ENCODE data around the gene DIP2B. TPM values are rescaled to one million over a fixed set of nuclear protein-coding genes. Genes with fewer than 3 reads are reported as not detected.

The DIP2B gene
- total RNA-seq, 3 donors from 2014 or later = 28.3 to 39.8 (median 34.7) TPM

DNA sequence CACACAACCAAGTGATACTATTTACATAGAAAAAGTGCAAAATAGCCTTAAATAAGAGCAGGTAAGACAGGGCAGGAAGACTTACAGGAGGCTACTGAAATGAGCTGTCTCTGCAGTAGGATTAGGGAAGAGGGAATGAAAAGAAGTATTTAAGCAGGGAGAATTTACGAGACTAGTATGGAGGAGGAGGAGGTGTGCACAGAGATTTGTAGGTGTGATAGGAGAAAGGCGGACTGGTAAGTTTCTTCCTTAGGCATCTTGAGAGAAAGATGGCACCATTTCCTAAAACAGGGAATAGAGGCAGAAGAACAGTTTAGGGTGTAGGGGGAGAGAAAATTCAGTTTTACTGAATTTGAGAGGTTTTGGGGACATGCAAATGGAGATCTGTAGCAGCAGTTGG, 25.7 kb downstream of the DIP2B start:
- TF ChIP-seq, protein P1, sequence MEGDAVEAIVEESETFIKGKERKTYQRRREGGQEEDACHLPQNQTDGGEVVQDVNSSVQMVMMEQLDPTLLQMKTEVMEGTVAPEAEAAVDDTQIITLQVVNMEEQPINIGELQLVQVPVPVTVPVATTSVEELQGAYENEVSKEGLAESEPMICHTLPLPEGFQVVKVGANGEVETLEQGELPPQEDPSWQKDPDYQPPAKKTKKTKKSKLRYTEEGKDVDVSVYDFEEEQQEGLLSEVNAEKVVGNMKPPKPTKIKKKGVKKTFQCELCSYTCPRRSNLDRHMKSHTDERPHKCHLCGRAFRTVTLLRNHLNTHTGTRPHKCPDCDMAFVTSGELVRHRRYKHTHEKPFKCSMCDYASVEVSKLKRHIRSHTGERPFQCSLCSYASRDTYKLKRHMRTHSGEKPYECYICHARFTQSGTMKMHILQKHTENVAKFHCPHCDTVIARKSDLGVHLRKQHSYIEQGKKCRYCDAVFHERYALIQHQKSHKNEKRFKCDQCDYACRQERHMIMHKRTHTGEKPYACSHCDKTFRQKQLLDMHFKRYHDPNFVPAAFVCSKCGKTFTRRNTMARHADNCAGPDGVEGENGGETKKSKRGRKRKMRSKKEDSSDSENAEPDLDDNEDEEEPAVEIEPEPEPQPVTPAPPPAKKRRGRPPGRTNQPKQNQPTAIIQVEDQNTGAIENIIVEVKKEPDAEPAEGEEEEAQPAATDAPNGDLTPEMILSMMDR (IDR thresholded peaks at IDR 0.05) = no peak
- Histone ChIP-seq H3K36me3 (ENCODE audit: low read depth) (no peaks in the 10 kb centered on the region), H3K9me3 (no peaks in the 10 kb centered on the region), H3K4me3 (no peak overlapping the region), H3K4me1 (ENCODE audit: low read depth) (peaks cover 46% of the 10 kb centered on the region)
- intact Hi-C loops (cut with DNase I, micrococcal nuclease) = no loop called here
- no peak for ATAC-seq
- DNase-seq = no peak

DNA sequence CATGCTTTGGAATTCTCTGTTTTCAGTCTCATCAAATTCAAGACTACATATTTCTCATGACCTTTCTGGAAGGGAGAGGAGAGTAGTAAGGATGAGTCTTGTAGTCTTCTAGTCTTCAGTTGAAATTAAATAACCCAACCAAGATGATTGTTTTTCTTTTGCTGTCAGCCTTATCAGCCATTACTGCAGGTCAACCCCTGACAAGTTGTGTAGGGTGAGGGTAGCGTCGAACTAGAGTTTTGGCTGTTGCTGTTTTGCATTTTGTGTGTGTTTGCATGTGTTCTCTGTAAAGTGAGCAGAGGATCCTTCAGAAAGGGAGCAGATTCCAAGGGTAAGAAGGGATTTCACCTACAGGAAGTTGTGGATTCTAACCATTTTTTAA, 28.4 kb downstream of the DIP2B start:
- ATAC-seq (peak; percentile 25), DNase-seq (no peak)
- H3K36me3 ChIP-seq (ENCODE audit: low read depth) = no peaks in the 10 kb centered on the region
- no peaks in the 10 kb centered on the region for H3K9me3 ChIP-seq
- no peak overlapping the region for H3K4me3 ChIP-seq
- peaks cover 45% of the 10 kb centered on the region for H3K4me1 ChIP-seq (ENCODE audit: low read depth)
- TF ChIP-seq, protein P1 (IDR thresholded peaks at IDR 0.05) = no peak
- intact Hi-C loops (cut with DNase I, micrococcal nuclease) = no loop called here

DNA sequence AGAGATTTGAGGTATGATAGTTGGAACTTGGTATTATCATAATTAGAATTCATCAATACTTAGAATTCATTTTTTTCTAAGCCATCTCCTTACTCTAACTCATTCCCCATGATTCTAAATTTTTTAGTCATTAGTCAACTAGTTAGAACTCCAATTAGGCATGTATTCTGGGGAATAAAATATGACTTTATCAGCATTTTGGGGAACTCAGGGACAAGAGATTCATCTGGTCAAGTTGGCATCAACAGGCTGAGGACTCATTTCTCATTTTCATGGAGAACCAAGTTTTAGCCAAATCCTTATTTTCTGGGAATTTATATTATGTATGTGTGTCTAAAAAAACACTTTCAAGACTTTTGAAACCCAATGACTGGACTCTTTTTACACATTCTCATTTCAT, 29.2 kb downstream of the DIP2B start:
- ATAC-seq = no peak
- no peak for DNase-seq
- intact Hi-C loops (cut with DNase I, micrococcal nuclease) = no loop called here
- no peaks in the 10 kb centered on the region for H3K36me3 ChIP-seq (ENCODE audit: low read depth)
- TF ChIP-seq, protein P1 (IDR thresholded peaks at IDR 0.05) = no peak
- H3K4me3 ChIP-seq = no peak overlapping the region
- peaks cover 51% of the 10 kb centered on the region for H3K4me1 ChIP-seq (ENCODE audit: low read depth)
- H3K9me3 ChIP-seq = no peaks in the 10 kb centered on the region

DNA sequence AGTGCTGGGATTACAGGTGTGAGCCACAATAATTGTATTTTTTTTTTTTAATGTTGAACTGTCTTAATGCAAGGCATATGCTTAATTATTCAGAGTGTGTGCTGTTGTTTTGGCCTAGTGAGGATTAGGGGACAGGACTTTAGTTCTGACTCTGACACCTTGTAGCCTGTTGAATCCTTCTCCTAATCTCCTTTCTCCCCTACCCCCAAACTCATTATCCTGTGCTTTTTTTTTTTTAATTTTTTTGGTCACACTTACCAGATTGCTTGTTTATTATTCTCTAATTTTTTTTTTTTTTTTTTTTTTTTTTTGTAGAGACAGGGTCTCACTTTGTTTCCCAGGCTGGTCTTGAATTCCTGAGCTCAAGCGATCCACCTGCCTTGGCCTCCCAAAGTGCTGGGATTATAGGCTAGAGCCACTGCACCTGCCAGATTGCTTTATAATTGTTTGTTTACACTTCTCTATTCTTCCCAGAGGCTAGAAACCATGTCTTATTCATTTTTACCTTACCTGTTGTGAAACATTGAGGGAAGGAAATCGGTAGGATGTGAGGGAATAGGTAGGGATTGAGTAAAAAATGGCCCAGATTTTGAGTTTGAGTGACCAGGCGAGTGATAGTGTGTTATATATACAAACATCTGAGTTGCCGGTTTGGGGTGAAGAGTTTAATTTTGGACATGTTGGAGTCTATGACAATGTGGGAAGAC, 32.2 kb downstream of the DIP2B start:
- TF ChIP-seq, protein P1 (IDR thresholded peaks at IDR 0.05) = no peak
- peaks cover 51% of the 10 kb centered on the region for H3K4me1 ChIP-seq (ENCODE audit: low read depth)
- intact Hi-C loops (cut with DNase I, micrococcal nuclease) = no loop called here
- H3K4me3 ChIP-seq = no peak overlapping the region
- no peaks in the 10 kb centered on the region for H3K36me3 ChIP-seq (ENCODE audit: low read depth)
- DNase-seq (no peak), ATAC-seq (peak; percentile 28)
- H3K9me3 ChIP-seq = no peaks in the 10 kb centered on the region

DNA sequence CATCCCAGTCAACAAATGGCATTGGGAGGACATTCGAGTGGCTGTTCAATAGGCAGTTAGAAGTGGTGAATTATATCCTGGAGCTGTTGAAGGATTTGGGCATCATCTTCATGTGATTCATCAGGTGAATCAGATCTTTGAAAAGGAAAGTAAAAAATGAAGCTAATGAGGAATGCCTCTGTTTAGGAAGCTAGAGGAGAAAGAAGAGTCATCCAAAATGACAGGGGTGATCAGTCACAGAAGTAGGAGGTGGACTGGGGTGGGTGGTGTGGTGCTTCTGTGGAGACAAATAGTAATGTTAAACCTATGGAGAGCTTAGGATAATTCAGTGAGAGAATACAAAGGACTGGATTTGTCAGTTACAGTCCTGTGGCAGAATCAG, 32.7 kb downstream of the DIP2B start:
- TF ChIP-seq, protein P1 (IDR thresholded peaks at IDR 0.05) = no peak
- peaks cover 50% of the 10 kb centered on the region for H3K4me1 ChIP-seq (ENCODE audit: low read depth)
- no peaks in the 10 kb centered on the region for H3K36me3 ChIP-seq (ENCODE audit: low read depth)
- ATAC-seq (peak; percentile 12), DNase-seq (no peak)
- intact Hi-C loops (cut with DNase I, micrococcal nuclease) = no loop called here
- no peaks in the 10 kb centered on the region for H3K9me3 ChIP-seq
- no peak overlapping the region for H3K4me3 ChIP-seq

DNA sequence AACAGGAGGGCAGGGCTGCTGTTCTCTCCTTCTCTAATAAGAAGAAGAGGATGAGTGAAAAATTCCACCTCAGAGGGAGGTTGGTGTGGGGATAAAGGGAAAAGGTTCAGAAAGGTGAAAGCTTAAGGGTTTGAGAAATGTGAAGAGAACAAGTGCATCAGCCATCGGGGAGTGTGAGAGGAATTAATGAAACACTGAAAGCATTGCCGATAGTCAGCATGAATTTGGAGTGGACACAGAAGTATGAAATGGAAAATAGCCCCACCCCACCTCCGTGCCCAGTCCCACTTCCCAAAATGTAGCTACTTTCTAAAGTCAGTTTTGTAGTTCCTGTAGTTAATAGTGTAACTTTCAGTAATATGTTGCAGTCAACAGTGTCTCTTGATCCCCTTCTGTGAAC, 33.4 kb downstream of the DIP2B start:
- H3K4me1 ChIP-seq (ENCODE audit: low read depth) = peaks cover 49% of the 10 kb centered on the region
- intact Hi-C loops (cut with DNase I, micrococcal nuclease) = no loop called here
- TF ChIP-seq, protein P1 (IDR thresholded peaks at IDR 0.05) = no peak
- no peaks in the 10 kb centered on the region for H3K9me3 ChIP-seq
- H3K36me3 ChIP-seq (ENCODE audit: low read depth) = no peaks in the 10 kb centered on the region
- no peak for DNase-seq
- ATAC-seq = no peak
- no peak overlapping the region for H3K4me3 ChIP-seq
